ENCODE results near the gene CDKN2AIPNL. TPM values are rescaled to one million over a fixed set of nuclear protein-coding genes. Genes with fewer than 3 reads are reported as not detected.

CDKN2AIPNL gene, protein sequence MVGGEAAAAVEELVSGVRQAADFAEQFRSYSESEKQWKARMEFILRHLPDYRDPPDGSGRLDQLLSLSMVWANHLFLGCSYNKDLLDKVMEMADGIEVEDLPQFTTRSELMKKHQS
- 10 to 100 TPM; 51.8 to 62.0 TPM for total RNA-seq
- polyA plus RNA-seq (2013, experiment 1 of 2): 52.3 TPM
- 49.5 TPM for polyA plus RNA-seq (2013, experiment 2 of 2)
- long read RNA-seq, experiment 1, transcript CDKN2AIPNL-202 (3 exons, 1,223 nt): major isoform, 18 of 23 reads
- long read RNA-seq, experiment 1, partial matches to known transcripts: 3 of 23 reads
- long read RNA-seq, experiment 1, other reads (novel, unspliced or antisense): 2 of 23 reads
- long read RNA-seq, experiment 2, transcript CDKN2AIPNL-202 (3 exons, 1,223 nt): major isoform, 117 of 122 reads
- long read RNA-seq, experiment 2, partial matches to known transcripts: 3 of 122 reads
- long read RNA-seq, experiment 2, other reads (novel, unspliced or antisense): 2 of 122 reads
- long read RNA-seq, experiment 3, transcript CDKN2AIPNL-202 (3 exons, 1,223 nt): major isoform, 117 of 123 reads
- long read RNA-seq, experiment 3, partial matches to known transcripts: 0 of 123 reads
- long read RNA-seq, experiment 3, other reads (novel, unspliced or antisense): 5 of 123 reads
- long read RNA-seq, experiment 4, transcript CDKN2AIPNL-202 (3 exons, 1,223 nt): major isoform, 68 of 71 reads
- long read RNA-seq, experiment 4, partial matches to known transcripts: 1 of 71 reads
- long read RNA-seq, experiment 4, other reads (novel, unspliced or antisense): 1 of 71 reads

- Mint-ChIP-seq H3K36me3 (ENCODE audit: low read depth) (peaks cover 13% of the 10 kb centered on the region), H3K27me3 (ENCODE audit: insufficient read depth) (no peaks in the 10 kb centered on the region), H3K4me1 (peaks cover 34% of the 10 kb centered on the region), H3K27ac (peak within 1 kb of the TSS; percentile 86), H3K4me3 (peak within 1 kb of the TSS; percentile 92), H3K9me3 (no peaks in the 10 kb centered on the region)
- WGBS, 2 experiments (ENCODE audit: insufficient coverage in 1 of 2, insufficient read length in 1 of 2): 7 to 11% methylated on average over 16 to 61 of the region's 61 CpGs
- Histone ChIP-seq H3K4me1 (ENCODE audit: control insufficient read depth, insufficient read depth, low read length) (peaks cover 7% of the 10 kb centered on the region), H3K9me3 (ENCODE audit: control insufficient read depth, low read length) (no peaks in the 10 kb centered on the region), H3K4me3 (ENCODE audit: low read length) (peak within 1 kb of the TSS; percentile 97), H3K27me3 (ENCODE audit: control insufficient read depth, insufficient read depth, low read length, poor library complexity, severe bottlenecking) (no peaks in the 10 kb centered on the region), H3K27ac (ENCODE audit: low read depth, low read length) (no peak within 1 kb of the TSS), H3K36me3 (ENCODE audit: control insufficient read depth, insufficient read depth, low read length) (peaks cover 13% of the 10 kb centered on the region), H3K9ac (ENCODE audit: extremely low read depth, low read length, poor library complexity, severe bottlenecking) (peak within 1 kb of the TSS; percentile 65)
- TF ChIP-seq CTCF (conservative IDR thresholded peaks at IDR 0.05): peak; percentile 78
- peak; percentile 97 for DNase-seq
Measured at GRCh38 chr5:134411546-134412266, at the start of gene CDKN2AIPNL. CDKN2AIPNL (minus strand) TSS chr5:134411881; CDS start chr5:134411854, 27 bp downstream.

GRCh38 chr5:134460551-134460950 lies 48.9 kb upstream of the CDKN2AIPNL start:
- H3K9me3 Mint-ChIP-seq: no peaks in the 10 kb centered on the region
- Histone ChIP-seq H3K27ac (ENCODE audit: low read depth, low read length) (no peak overlapping the region), H3K4me1 (ENCODE audit: control insufficient read depth, insufficient read depth, low read length) (peaks cover 6% of the 10 kb centered on the region), H3K36me3 (ENCODE audit: control insufficient read depth, insufficient read depth, low read length) (no peaks in the 10 kb centered on the region), H3K9ac (ENCODE audit: extremely low read depth, low read length, poor library complexity, severe bottlenecking) (no peak overlapping the region), H3K4me3 (ENCODE audit: low read length) (no peak overlapping the region), H3K9me3 (ENCODE audit: control insufficient read depth, low read length) (no peaks in the 10 kb centered on the region), H3K27me3 (ENCODE audit: control insufficient read depth, insufficient read depth, low read length, poor library complexity, severe bottlenecking) (no peaks in the 10 kb centered on the region)
- no peak for DNase-seq
- 90 to 100% methylated on average over 2 to 7 of the region's 8 CpGs for WGBS, 2 experiments (ENCODE audit: insufficient coverage in 1 of 2, insufficient read length in 1 of 2)
- H3K4me1 Mint-ChIP-seq: peaks cover 7% of the 10 kb centered on the region
- no peak overlapping the region for H3K4me3 Mint-ChIP-seq
- peaks cover 2% of the 10 kb centered on the region for H3K27me3 Mint-ChIP-seq (ENCODE audit: insufficient read depth)
- no peak overlapping the region for H3K27ac Mint-ChIP-seq
- TF ChIP-seq CTCF (conservative IDR thresholded peaks at IDR 0.05): no peak
- H3K36me3 Mint-ChIP-seq (ENCODE audit: low read depth): no peaks in the 10 kb centered on the region

- peaks cover 2% of the 10 kb centered on the region for H3K27me3 Mint-ChIP-seq (ENCODE audit: insufficient read depth)
- Histone ChIP-seq H3K4me1 (ENCODE audit: control insufficient read depth, insufficient read depth, low read length) (peaks cover 6% of the 10 kb centered on the region), H3K36me3 (ENCODE audit: control insufficient read depth, insufficient read depth, low read length) (no peaks in the 10 kb centered on the region), H3K27ac (ENCODE audit: low read depth, low read length) (no peak overlapping the region), H3K4me3 (ENCODE audit: low read length) (no peak overlapping the region), H3K9me3 (ENCODE audit: control insufficient read depth, low read length) (no peaks in the 10 kb centered on the region), H3K9ac (ENCODE audit: extremely low read depth, low read length, poor library complexity, severe bottlenecking) (no peak overlapping the region), H3K27me3 (ENCODE audit: control insufficient read depth, insufficient read depth, low read length, poor library complexity, severe bottlenecking) (no peaks in the 10 kb centered on the region)
- no peaks in the 10 kb centered on the region for H3K36me3 Mint-ChIP-seq (ENCODE audit: low read depth)
- no peak for DNase-seq
- H3K4me3 Mint-ChIP-seq: no peak overlapping the region
- WGBS, 2 experiments (ENCODE audit: insufficient coverage in 1 of 2, insufficient read length in 1 of 2): 92% methylated on average over 1 of the region's 1 CpG; no CpG with 5 or more reads in 1 of the 2 experiments
- no peak overlapping the region for H3K27ac Mint-ChIP-seq
- H3K9me3 Mint-ChIP-seq: no peaks in the 10 kb centered on the region
- H3K4me1 Mint-ChIP-seq: peaks cover 7% of the 10 kb centered on the region
- TF ChIP-seq CTCF (conservative IDR thresholded peaks at IDR 0.05): no peak
Measured at GRCh38 chr5:134459491-134459890, 47.8 kb upstream of the CDKN2AIPNL start.
